GM18909 (cell line): ENCODE measurements around the gene STOML1.
"Not testable (repeated sequence)": the region's sequence is repeated elsewhere in the genome, so short reads cannot be mapped to it uniquely, and the experiment has no call there.

Experiments used
- ATAC-seq: cut with Tn5 transposase; IDR thresholded peaks from one replicate; pipeline ENCODE4 v1.9.1; 2021; ENCODE audit warnings: mild to moderate bottlenecking; ENCODE audit not compliant: unreplicated experiment, poor library complexity

STOML1 gene

DNA sequence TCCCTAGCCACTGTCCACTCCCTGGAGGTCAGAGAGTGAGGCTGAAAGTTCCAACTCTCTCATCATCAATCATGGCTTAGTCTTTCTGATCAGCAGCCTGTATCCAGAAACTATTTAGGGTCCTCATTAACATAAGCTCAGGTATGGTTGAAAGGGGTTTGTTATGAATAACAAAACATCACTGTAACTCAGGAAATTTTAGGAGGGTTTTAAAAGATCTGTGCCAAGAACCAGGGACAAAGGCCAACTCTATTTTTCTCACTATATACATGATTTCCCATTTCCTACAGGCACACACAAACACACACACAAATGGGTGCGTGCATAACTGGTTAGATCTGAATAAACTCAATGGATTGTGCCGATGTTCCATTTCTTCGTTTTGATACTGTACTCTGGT, 23.6 kb downstream of the STOML1 start:
- no peak for ATAC-seq

DNA sequence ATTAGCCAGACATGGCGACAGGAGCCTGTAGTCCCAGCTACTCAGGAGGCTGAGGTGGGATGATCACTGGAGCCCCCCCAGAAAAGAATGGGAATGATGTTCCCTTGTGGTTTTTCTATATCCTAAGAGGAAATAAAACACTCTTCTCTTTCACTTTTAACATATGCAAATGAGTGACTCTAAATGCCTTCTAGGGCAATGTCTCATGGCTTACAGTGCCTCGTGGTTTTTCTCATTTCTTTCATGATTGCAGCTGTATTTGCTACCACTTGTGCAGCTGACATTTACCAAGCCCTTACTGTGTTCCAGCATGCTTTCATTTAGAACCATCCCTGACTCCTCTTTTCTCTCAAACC, 26.4 kb downstream of the STOML1 start:
- ATAC-seq, result peak; percentile 59

DNA sequence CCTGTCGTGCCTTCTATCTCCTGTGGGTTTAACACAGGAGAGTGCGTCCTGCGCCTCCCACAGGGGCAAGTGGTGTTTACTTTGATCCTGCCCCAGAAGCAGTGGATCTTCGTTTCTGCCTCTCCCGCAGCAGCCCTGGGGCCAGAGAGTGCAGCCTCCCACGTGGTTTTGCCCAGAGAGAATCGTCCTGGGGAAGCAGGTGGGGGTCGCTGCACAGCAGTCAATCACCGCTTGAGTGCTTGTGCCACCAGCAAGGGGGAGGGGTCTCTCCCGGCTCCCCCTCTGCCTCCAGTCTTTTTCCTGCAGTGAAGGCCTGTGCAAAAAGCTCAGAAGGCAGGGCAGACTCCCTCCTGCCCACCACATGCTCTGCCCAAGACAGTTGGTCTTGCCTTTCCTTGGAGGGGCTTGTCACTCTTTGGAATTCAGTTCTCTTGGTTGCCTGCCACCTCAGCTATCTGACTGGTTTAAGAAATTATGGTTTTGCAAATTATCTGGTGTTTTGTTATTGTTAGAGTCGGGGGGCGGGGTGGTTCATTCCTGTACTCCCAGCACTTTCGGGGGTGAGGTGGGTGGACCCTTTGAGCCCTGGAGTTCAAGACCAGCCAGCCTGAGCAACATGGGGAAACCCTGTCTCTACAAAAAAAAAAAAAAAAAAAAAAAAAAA, 26.9 kb downstream of the STOML1 start:
- ATAC-seq, result peak; percentile 34

DNA sequence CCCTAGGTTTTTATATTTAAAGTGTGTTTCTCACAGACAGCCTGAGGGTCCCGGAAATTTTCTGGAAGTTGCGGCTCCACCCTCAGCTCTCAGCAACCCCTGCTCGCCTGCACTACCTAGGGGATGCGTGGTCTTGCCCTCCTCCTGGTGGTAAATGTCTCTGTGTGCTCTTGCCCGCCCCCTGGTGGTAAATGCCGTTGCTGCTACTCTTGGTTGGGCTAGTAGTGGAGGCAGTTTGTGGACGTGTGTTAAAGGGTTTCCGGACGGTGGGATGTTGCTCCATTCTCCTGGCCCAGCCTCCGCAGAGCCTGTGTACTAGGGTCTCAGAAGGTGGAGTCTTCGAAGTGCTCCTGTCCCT, 27.4 kb downstream of the STOML1 start:
- ATAC-seq, result peak; percentile 69

DNA sequence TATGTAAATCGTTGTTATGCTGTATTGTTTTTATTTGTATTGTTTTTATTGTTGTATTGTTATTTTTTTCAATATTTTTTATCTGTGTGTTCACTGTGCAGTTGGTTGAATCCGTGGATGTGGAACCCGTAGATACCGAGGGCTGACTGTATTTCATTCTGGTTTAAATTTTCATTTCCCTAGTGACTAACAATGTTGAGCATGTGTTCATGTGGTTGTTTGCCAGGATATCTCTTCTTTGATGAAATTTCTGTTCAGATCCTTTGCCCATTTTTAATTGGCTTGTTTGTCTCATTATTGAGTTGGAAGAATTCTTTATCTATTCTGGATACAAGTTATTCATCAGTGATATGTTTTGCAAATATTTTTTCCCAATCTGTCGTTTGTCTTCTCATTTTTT, 29.7 kb downstream of the STOML1 start:
- ATAC-seq, result no peak

DNA sequence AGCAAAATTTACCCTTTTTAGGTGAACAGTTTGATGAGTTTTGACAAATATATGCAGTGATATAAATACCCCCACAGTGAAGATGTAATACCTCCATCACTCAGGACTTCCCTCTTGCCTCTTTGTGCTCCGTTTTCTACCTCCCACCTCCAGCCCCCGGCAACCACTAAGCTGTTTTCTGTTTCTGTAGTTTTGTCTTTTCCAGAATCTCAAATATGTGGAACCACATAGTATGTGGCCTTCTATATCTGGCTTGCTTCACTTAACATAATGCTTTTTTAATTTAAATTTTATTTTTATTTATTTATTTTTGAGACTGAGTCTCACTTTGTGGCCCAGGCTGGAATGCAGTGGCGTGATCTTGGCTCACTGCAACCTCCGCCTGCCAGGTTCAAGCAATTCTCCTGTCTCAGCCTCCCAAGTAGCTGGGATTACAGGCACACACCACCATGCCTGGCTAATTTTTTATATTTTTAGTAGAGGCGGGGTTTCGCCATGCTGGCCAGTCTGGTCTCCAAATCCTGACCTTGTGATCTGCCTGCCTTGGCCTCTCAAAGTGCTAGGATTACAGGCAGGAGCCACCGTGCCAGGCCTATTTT, 31.5 kb downstream of the STOML1 start:
- not testable (repeated sequence) for ATAC-seq

DNA sequence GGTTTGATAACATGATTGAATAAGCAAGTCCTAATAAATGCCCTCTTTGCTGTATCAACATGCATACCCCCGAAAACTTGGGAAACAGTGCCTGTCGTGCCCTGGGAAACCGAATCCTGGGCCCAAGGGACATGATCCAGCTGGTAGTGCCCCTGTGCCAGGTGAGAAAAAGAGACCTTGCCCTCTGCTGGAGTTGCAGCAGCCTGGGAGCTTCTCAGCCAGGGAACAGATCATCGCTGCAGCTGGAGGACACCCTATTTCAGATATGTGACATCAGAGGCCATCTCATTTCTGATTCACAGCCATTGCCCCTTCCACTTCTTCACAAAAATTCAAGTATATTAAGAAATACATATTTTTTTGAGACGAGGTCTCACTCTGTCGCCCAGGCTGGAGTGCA, 32.3 kb downstream of the STOML1 start:
- ATAC-seq, result no peak

DNA sequence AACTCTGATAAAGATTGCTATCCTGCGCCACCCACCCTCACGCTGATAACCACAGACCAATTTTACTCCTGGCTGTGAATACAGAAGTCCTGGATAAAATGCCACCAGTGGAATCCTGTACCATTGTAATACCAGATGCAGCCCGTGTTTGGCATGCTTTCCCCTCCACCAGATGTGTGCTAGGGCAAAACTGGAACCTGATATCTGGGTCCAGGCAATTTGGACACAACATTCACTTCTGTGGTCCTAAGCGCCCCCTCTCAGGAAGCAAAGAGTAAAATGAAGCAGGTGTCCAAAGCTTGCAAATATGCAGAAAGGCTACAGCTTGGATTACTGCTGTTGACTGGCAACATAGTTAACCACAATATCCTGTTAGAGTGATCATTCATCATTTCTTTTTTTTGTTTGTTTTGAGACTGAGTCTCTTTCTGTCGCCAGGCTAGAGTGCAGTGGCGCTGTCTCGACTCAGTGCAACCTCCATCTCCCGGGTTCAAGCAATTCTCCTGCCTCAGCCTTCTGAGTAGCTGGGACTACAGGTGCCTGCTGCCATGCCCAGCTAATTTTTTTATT, 33.0 kb downstream of the STOML1 start:
- ATAC-seq, result no peak

DNA sequence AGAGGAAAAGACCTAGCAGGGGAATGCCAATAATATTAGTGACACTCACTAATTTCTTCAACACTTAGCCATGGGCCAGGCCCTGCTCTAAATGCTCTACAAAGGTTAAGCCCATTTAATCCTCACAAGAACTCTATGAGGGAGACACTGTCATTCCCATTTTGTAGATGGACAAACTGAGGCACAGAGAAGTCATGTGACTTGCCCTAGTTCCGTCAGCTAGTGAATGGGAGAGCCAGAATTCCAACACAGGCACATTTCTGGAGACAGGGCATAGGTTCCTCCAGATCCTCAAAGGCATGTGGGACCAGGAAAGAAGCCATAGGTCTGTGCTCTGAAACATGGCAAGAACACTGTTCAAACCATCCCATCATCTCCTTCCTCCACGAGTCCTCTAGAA, 34.3 kb downstream of the STOML1 start:
- no peak for ATAC-seq

DNA sequence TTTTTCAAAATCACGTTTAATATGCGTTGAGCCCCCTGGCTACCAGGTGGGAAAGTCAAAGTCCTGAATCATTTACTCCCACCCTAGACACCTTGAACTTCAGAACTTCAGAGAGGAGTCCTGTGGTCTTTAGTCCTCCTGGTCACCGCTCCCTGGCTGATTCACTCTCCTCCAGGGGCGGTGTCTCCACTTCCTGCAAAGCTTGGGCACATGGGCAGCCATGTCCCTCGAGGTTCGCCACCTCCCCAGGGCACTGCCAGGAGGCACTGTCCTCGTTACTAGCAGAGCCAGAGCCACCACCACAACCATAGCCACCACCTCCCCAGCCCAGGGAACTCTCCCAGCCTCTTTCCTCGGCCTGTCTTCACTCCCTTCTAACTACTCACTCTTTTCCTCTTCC, 34.8 kb downstream of the STOML1 start:
- ATAC-seq, result no peak

DNA sequence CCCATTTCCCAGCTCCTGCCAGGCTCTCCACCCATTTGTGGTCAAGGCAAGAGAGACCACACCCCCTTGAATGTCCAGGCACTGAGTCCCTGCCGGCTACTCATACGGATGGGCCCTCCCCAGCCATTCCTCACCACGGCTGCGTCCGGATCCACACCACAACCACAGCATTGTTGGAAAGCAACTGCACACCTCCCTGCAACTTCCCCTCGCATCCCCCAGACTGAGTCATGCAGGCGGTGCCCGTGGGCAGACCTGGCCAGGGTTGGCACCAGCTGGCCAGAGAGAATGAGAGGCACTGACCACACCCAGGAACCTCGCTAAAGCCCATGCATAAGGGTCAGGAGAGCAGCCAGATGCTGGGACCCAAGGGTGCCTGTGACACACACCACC, 35.4 kb downstream of the STOML1 start:
- ATAC-seq, result no peak

DNA sequence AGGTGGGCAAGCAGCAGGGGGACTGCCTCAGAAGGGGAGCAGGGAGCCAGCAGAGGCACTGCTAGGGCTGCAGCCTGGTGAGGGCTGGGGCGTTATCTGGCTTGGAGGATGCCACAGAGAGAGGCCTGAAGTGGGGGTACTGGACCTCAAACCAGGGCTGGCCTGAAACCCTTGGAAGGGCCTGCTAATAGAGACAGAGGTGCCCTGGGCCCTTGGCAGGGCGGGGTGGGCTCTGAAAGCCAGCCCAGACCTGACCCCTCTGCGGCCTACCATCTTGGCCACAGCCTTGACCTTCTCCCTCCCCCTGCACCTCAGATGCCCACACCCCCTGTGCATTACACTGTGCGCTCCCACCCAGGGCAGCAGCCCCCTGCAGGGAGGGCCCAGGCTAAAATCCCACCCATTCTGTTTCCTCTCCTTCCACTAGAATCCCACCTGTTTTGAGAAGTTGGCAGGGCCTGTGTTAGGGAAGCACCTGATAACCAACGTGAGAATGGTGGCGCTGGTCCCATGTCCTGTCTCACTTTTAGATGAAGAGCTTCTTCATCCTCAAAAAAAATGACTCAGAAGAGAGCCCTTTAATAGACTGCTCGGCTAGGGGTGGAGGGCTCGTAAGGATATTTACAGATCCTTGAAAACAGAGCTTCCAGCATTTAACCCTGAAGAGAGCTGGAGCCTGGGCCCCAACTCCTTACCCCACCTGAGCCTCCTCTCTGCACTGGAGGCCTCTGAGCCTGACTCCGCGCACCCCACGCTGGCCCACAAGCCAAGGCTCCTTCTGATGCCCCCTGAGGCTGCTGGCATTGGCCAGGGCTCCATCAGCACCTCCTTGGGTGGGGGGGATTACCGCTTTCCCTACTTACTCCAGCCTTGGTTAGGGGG, 36.0 kb downstream of the STOML1 start:
- ATAC-seq, result no peak

DNA sequence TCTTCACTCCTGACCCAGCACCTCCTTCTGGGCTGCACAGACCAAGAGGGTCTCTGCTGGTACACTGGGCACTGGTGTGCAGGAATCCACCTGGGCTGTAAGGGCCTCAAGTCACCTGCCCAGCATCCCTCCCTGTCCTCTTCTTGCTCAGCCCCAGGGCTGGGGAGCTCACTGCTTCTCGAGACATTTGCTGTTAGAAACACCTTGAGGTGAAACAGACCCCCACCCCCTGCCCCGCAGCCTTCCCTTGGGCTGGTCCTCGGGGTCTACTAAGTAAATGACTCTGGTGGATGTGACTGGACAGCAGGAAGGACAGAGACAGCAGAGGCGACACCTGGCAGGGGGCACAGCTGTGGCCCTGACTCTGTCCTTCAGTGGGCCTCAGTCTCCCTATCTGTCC, 36.8 kb downstream of the STOML1 start:
- no peak for ATAC-seq

DNA sequence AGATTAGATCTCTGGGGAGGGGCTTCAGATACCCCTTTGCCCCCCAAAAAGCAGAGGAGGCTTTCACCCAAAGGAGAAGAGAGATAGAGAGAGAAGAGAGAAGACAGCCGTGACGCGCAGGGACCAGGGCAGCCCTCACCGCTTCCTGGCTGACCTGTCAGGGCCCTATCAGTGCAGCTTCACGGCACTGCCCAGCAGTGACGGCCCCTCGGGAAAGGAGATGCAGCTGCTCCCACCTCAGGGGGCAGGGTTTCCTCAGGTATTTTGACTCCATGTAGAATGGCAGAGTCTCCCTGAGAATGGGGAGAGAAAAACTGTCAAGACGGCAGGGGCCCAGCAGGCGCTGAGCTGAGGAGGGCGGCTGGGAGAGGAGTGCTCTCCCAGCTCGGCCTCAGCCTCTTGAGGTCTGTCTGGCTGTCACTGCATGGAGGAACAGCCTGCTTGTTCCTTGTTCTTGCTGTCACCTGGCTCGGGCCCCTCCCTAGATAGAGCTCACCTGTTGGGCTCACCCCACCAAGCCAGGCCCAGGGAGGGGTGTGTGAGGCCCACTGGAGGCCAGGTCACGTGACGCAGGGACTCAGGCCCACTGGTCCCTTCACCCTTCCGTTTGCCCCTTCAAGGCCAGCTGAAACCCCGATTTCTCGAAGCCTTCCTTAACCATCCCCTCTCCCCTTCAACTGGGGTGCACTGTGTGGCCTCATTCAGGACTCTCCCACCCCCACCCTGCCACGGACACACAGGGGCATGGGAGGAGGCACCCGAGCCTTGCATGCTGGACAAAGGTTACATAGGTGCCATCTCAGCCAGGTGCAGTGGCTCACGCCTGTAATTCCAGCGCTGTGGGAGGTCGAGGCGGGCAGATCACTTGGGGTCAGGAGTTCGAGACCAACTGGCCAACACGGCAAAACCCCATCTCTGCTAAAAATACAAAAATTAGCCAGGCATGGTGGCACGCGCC, 37.6 kb downstream of the STOML1 start:
- no peak for ATAC-seq

DNA sequence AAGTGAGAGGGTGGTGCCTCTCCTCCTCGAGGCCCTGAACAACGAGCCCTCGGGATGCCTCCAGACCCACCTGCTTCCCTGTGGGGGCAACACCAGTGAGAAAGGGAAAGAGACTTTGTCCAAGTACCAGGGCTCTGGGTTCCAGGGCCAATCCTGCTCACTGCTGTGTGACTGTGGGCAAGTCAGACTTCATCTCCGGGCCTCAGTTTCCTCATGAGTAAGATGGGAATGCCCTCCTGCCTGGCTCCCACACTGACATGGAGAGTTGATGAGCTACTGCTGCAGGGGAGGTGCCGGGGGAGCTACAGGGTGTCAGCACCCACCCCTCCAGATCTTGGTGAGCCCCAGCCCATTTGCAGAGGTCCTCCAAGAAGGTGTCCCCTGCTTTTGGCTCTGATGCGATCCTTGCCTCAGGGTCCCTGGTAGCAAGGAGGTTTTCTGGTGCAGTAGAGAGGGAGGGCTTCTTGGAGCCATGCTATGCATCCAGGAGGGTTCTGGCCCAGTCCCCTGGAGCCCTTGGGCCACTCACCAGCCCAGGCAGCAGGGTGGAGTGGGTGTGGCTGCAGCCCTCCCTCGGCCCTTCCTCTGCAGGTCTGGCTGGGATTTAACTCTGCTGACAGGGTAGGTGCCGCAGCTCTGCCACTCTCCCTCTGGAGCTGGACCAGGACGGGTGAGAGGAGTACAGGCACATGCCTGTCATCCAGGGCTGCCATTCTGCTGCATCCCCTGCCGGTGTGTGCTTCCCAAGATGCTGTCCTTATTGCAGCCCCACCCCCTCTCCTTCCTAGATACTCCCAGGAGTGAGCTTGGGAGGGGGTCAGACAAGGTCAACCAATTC, 39.0 kb downstream of the STOML1 start:
- no peak for ATAC-seq

DNA sequence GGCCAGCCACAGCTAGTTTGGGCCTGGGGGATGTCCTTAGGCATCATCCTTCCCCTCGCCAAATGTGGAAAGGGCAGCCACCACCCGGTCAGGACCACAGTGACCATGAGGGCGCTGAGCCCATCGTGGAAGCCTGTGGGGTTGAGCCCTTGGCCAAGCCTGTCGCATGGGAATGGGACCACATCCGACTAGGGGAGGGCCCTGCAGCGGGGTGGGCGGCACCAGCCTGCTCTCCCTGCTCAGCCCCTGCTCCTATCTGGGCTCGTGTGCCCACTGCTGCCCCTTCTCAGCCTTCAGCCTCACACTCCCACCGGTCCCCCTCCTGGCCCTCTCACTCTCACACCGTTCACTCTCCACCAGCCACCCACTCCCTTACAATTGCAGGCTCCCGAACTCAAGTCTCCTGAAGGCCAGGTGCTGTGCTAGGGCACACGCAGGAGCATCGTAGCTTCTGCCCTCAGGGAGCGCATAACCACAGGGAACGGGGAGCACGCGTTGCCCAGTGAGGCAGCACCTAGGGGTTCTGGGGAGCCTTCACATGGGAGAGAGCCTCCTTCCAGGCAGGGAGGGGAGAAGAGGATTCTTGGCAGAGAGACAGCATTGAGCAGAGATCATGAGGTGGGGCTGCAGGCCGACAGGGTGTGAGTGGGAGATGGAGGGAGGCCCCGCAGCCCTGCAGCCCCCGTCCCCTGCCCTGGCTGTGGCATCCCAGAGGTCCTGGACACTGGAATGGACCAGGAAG, 39.8 kb downstream of the STOML1 start:
- no peak for ATAC-seq

DNA sequence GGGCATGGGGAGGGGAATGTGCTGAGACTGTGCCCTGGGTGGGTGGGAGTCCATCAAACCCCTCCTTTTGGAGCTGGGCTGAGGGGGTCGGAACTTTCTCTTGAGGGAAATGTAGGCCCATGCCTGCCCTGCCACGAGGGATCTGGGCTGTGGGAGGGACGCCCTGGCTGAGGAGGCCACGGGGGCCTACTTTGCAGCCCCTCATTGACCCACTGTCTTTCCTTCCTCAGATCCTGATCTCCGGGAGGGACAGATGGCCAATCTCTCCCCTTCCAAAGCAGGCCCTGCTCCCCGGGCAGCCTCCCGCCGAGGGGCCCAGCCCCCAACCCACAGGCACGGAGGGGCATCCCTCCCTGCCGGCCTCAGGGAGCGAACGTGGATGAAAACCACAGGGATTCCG, 40.5 kb downstream of the STOML1 start:
- no peak for ATAC-seq

DNA sequence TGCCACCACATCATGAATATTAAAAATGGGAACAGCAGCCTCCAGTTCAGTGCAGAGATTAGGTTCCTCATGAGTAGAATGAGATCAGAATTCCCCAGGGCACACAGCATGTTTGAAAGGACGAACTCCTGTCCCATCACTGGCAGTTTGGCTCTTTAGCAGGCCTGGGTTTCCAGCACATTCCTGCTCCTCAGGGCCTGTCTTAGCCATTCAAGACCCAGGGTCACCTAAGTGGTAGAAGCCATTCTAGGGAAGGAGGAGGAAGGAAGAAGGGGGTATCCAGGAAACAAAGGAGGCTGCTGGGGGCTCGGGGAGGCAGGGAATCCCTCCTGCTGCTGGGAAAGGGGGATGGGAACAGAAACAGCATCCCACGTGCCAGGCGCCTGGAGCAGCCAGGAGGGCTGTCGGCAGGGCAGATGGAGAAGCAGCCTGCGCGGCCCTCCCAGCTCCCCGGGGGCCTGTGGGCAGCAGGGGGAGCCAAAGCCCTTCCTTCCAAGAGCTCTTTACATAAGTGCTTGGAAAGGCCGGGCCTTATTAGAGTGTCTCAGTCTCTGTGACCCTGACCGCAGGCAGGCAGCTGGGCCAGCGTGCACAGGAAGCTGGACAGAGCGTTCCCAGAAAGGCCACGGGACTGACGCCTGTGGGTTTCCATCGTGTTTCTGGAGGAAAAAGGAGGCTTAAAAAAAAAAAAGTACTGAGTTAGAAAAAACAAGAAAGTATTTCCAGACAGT, 41.1 kb downstream of the STOML1 start:
- peak; percentile 52 for ATAC-seq
